NCI-H1436 treated with DMSO at 0.1 percent for 48 hours (cell line): ENCODE measurements around the gene NTN3.
"Not testable (repeated sequence)": the region's sequence is repeated elsewhere in the genome, so short reads cannot be mapped to it uniquely, and the experiment has no call there.

Experiments used
- DNase-seq: peaks from one replicate; lab custom pipeline; 2025; lab: John Stamatoyannopoulos, UW

Gene NTN3

DNA sequence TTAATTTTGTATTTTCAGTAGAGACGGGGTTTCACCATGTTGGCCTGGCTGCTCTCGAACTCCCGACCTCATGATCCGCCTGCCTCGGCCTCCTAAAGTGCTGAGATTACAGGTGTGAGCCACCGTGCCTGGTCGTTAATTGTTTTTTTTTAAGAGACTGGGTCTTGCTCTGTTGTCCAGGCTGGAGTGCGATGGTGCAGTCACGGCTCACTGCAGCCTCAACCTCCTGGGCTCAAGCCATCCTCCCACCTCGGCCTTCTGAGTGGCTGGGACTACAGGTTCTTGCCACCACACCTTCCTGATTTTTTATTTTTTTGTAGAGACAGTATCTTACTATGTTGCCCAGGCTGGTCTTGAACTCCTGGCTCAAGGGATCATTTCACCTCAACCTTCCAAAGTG lies 8.9 kb downstream of the NTN3 start:
- not testable (repeated sequence) for DNase-seq

DNA sequence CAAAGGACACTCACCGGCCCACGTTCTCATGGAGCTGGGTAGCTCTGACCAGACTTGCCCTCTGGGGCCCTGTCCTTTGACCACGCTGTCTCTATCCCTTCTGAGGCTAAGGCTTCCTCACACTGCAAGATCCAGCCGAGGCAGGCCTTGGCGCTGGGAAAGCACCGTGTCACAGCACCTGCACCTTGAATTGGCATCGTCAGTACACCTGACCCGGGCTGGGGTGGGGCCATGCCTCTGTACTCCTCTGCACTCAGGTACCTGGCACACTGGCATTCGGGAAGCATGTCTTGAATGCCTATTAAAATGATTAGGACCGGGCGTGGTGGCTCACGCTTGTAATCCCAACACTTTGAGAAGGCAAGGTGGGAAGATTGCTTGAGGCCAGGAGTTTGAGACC lies 9.9 kb downstream of the NTN3 start:
- no peak for DNase-seq

DNA sequence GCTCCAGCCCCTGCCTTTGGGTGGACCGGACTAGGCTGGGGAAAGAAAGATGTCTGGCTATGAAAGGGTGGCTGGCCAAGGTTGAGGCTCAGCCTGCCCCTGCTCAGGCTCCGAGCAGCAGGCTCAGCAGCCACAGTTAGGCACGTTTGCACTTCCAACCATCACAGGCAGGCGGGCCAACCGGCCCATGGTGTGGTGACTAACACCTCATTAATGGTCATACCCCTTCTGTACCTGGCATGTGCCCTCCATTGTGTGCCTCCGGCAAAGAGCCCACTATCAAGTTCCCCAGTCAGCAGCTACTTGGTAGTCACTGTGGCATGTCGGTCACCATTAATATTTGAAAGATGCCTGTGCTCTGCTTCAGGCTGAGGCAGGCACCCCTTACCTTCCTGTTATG lies 10.6 kb downstream of the NTN3 start:
- DNase-seq = no peak

DNA sequence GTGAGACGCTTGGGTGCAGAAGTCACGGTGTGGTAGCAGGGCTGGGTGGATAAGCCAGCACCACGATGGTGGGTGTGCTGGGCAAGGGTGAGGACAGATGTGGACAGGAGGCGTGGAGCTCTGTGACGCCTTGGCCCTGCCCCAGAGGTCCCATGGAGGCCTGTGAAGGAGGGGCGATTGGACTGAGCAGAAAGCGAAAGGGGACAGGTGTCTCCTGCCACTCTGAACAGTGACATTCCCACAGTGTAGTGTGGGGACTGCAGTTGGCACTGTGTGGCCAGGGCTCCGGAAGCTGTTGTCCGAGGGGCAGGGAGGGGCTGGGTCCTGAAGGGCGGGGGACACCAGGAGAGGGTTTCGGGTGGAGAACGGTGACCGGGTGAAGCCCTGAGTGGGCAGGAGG lies 11.2 kb downstream of the NTN3 start:
- DNase-seq = no peak

DNA sequence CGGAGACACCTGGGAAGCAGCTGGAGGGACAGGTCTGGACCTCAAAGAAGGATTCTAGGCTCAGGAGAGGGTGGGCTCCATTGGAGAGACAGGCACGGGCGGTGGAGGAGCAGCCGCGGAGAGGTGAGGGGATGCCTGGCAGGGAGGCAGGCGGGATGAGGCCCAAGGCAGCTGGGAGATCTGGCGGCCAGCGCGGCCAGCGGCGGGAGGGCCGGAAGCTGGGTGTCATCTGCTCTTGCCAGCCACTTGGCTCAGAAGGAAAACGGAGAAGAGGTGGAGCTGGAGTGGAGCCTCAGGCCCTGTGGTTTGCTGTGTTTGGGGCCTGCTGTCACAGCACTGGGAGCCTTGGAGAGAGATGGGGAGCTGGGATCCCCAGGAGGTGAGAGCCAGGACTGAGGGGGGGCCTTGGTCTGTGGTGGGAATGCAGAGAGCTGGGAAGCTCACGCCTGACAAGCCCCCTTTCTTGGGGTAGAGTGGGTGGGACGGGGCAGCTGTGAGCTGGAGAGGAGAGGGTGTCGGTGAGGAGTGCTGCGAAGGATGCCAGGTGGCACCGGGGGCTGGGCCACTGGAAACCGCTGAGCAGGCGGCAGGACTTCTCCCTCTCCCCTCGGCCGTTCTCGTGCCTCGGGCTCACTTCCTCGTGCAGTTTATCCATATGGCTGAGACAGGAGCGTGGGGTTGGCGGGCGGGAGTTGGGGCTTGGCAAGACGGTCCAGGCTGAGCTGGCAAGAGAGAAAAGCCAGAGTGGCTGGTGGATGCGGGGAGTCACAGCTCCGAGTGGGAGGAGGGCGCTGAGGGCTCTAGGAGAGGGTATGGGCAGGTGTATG lies 11.8 kb downstream of the NTN3 start:
- DNase-seq = no peak

DNA sequence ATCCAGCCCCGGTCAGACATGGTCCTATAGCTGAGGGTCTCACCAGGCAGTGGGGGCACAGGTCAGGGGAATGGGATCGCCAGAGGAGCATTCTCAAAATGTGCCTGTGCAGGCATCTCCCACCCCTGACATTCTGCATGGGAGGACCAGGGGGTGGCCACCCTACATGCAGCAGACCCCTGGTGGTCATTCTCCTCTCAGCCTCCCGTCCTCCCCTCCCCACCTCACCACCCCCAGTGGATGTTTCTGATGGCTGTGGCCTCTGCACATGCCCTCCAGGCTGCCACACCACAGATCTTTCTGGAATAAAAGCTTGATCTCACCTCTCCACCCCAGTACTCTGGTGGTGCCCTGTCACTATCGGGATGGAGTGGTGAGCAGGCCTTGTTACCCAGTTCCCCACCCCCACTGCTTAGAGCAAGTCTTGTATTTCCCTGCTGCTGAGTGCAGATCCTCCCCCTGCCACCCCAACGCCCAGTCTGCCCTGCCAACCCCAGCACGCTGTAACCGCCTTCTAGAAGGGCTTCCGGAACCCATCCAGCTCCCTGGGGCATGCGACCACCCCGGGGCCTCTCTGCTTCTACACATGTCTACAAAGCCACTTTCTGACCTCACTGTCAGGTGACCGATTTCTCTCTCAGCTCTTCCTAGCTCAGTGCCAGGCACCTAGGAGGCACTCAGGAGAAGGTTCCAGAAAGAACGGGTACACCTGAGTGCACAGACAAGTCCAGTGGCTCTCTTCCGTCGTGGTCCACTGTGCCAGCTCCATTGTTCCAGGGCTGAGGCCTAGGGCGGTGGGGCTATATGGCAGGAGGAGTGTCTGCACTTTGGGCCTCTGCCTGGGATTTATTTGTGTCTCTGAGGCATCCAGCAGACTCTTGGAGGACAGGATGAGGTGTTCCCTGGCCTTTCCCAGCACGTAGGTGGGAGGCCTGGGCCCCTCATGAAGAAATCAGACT lies 13.1 kb downstream of the NTN3 start:
- no peak for DNase-seq

DNA sequence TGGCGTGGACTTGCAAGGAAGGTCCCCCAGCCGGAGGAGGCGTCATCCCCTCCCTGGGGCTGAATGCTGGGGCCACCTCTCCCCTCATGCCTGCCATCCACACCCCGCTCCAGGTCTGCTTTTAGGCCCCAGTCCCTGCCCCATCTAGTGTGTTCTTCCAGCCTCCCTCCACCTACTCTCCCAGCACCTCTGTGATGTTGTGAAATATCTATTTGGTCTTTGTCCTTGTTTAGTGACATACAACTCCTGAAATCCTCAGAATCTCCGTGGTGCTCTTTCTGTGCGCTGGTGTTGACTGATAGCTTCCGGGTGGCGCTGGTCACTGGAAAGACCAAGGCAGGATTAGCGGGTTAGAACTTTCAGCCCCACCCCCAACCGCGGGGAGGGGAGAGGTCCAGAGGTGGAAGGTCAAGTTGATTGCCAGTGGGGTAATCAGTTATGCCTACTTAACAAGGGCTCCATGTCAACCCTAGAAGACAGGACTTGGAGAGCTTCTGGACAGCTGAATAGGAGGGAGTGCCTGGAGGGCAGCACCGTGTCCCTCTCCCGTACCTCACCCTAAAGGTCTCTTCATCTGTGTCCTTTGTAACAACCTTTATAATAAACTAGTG lies 13.9 kb downstream of the NTN3 start:
- no peak for DNase-seq

DNA sequence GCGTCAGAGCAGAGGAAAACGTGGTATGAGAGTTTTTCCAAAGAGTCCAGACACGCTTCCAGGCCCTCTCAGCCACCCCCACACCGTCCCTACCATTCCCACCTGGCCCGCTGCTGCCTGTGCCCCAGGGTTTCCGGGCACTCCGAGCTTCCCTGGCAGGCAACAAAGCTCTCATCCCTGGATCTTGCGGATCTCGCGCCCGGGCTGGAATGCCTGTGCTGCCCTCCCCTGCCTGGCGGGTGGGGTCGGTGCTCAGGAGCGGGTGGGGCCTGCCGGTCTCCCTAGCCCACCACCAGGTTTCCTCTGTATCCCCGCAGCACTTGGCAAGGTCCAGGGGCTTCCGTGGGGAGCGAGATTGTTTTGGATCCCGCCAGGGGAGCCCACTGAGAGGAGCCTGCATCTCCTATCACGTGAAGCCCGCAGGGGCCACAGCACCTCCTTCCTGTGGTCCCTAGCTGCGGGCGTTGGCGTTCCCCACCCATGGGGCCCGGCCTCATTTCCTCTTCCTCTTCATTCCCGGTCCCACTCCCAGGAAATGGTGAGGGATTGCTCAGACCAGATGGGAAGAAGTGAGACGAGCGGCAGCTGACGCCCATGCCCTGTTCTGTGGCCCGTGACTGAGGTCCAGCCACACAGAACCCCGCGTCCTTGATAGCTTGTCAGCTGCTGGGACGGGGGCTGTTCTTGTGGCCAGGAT lies 14.9 kb downstream of the NTN3 start:
- no peak for DNase-seq

DNA sequence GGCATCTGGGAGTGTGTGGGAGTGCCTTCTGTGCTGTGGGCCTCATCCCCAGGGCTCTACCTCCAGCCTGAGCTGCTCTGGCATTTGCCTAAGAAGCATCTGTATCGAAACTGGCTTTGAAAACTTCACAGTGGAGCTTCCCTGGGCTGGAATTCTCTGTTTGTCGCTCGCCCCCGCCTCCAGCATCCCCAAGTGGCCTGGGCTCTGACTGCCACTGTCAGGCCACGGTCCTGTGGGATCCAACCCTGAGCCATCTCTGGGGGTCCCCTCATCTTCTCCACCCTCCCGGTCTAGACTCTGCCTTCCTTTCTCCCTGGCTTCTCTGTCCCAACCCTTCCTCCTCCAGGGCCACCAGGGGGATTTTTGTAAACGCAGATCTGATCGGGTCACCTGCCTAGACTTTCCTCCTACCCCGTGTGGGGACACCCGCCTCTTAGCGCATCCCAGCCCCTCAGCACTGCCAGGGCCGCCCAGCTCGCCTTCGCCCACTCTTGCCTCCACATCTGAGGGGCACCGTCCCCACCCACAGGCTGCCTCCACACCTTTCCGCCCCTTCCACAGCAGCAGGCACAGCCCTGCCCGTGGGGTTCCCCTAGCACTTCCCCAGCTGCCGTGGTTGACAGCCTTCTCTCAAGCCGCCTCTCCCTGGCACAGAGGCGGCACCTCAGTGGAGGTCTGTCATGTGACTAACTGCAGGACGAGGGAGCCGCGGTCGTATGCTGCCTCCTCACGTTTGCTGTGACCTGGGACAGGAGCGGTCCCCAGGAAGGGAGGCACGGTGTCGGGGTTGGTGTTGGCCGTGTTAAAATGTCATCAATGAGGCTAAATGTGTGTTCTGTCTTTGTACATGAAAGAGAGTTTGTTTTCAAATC lies 15.8 kb downstream of the NTN3 start:
- no peak for DNase-seq

DNA sequence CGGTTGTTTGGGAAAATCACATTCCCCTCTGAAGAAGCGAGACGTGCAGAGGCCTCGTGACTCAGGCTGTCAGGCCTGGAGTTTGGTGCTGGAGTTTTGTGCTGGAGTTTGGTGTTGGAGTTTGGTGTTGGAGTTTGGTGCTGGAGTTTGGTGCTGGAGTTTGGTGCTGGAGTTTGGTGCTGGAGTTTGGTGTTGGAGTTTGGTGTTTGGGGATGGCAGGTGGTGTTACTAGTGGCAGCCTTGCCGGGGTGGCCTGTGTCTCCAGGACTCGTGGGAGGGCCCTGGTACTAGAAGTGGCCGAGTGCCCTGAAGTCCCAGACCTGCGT lies 16.4 kb downstream of the NTN3 start:
- DNase-seq = no peak

DNA sequence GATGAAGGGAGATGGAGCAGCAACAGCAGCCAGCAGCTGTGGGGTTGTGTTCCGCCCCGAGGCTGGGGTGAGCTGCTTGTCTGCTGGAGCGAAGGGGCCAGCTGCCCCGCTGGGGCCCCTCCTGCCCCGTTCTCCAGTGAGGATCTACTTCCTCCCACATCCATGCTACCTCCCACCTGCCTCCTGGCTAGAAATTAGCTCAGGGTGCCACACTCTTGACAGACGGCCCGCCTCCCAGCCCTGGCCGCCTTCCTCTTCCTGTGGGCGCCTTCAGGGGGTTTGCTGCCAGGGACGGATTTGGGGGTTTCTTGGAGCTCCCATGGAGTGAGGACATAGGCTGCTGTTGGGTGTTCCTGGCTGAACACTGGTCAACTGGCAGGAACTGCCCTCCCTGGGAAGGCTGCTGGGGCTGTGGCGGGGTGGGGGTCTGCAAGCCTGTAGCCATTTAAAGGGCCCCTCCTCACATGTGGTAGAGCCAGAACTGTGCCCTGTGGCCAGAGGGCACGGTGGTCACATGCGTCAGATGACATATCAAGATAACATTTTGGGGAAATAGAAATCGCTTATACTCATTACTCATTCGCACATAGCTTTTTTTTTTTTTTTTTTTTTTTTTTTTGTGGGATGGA lies 16.9 kb downstream of the NTN3 start:
- no peak for DNase-seq

DNA sequence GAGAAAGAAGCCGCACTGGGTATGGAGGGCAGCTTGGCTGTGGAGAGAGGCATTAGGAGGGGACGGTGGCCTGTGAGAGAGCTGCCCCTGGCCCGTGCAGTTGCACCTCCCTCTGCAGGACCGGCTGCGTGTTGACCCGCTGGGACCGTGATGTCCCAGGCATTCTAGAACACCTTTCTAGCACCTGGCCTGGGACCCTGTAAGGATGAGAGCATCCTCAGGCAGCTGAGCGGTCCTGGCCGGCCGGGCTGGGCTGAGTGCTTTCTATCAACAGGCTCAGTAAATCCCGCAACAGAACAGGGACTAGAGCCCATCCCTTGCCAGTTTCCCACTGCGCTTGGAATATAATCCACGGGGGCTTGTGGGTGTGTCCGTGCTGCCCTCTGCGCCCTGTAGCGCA lies 18.5 kb downstream of the NTN3 start:
- DNase-seq = no peak

DNA sequence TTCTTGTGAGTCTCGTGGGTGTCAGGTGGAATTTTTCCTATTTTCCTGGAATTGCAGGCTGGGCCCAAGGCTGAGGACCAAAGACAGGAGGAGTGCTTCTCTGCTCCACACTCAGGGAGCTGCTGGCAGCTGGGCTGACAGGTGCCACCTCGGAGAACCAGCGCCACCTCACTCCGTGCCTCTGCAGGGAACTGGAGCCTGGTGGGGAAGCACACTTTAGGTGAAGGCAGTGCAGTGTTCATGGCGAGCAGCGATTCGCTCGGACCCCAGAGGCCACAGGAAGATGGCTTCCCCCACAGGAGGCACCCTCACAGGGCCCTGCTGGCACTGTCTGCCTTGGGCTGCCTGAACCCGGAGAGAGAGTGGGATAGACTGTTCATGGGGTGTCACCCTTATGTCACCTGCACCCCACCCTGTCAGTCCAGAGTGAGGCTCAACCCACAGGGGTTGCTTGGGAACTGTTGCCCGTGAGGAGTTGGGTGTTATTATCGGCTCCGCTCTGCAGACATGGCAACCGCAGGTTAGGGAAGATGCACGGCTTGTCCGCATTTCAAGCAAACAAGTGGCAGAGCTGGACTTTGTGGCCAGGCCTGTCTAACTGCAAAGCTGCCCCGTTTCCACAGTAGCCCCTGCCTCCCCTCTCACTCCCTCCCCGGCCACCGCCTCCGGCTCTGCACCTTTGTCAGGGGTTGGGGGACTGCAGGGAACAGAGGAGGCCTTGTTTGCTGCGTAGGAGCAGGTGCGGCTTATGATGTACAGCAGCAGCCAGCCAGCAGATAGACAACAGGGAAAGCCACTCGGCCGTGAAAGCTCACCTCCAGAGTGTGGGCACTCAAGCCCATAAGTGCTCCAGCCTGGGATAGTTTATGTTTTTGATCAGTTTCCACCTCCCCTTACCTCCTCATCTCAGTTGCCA lies 19.4 kb downstream of the NTN3 start:
- no peak for DNase-seq

DNA sequence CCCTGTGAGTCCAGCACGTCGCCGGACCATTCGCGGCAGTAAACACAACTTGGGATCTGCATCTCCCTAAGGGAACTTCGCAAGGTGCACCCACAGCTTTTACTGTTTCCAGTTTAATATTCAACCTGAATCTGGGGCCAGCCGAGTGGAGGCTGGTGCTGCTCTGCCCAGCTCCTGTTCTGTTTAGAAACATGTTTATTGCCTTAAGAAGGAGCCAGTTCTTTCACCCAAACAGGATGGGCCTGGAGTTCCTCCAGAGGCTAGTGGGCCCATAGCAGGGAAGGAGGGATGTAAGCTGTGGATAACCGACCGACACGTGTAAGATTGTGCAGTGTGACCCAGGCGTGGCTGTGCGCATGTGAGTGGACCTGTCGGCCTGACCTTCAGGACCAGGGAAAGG lies 21.2 kb downstream of the NTN3 start:
- DNase-seq = no peak

DNA sequence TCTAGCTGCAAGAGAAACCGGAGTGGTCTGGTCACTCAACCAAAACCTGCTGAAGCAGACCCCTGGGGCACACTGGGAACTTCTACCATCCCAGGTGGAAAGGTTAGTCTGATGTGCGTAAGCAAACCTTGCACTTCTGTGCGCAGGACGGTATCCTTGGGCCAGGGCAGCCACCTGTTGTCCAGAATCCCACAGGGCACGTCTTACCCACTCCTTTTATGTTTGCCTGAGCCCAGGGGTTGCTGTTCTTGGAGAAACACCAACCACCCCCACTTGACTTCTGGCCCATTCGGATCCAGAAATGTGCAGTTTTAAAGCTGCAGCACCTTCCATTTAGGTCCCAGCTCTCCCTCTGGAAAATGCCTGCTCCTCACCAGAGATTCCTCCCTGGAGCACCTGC lies 22.5 kb downstream of the NTN3 start:
- DNase-seq = no peak

DNA sequence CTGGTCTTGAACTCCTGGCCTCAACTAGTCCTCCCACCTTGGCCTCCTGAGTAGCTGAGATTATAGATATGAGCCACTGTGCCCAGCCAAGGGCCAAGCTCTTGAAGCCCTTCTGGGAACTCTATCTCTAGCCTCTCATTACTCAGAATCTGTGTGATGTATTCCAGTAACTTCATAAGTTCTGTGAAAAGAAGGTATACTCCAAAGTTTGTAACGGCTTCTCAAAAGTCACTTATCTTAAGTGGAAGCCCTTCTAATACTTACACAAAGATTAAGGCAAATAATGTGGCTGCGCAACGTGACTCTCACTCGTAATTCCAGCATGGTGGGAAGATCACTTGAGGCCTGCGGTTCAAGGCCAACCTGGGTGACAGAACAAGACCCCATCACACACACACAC lies 23.5 kb downstream of the NTN3 start:
- DNase-seq = no peak

DNA sequence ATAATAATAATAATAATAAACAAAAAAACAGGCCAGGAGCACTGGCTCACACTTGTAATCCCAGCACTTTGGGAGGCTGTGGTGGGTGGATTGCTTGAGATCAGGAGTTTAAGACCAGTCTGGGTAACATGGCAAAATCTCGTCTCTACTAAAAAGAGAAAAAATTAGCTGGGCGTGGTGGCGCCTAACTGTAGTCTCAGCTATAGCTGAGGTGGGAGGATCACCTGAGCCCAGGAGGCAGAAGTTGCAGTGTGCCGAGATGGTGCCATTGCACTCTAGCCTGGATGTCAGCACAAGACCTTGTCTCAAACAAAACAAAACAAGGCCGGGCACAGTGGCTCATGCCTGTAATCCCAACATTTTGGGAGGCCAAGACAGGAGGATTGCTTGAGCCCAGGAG lies 23.9 kb downstream of the NTN3 start:
- no peak for DNase-seq

DNA sequence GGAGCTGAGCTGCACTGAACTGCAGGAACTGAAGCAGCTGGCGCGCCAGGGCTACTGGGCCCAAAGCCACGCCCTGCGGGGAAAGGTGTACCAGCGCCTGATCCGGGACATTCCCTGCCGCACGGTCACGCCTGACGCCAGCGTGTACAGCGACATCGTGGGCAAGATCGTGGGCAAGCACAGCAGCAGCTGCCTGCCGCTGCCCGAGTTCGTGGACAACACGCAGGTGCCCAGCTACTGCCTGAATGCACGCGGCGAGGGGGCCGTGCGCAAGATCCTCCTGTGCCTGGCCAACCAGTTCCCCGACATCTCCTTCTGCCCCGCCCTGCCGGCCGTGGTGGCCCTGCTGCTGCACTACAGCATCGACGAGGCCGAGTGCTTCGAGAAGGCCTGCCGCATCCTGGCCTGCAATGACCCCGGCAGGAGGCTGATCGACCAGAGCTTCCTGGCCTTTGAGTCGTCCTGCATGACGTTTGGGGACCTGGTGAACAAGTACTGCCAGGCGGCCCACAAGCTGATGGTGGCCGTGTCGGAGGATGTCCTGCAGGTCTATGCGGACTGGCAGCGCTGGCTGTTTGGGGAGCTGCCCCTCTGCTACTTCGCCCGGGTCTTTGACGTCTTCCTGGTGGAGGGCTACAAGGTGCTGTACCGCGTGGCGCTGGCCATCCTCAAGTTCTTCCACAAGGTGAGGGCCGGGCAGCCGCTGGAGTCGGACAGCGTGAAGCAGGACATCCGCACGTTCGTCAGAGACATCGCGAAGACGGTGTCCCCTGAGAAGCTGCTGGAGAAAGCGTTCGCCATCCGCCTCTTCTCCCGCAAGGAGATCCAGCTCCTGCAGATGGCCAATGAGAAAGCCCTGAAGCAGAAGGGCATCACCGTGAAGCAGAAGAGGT lies 25.4 kb downstream of the NTN3 start:
- no peak for DNase-seq
